ENCODE data around the gene CASKIN1.

DNA sequence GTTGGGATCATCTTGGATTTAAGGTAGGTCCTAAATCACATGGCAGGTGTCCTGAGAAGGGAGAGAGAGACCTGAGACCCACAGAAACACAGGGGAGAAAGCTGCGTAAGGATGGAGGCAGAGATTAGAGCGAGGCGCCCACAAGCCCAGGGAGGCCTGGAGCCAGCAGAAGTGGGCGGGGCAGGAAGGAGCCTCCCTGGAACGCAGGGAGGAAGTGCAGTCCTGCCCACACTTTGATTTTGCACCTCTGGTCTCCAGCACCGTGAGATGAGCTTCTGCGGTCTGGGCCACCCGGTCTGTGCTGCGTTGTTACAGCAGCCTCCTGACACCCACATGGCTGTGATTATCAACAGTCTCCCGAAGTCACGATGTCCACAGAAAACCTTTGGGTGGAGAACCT lies 46.2 kb upstream of the CASKIN1 start:
- TF ChIP-seq POLR2A (IDR thresholded peaks at IDR 0.05; ENCODE audit: low read length), result no peak
- no peak for TF ChIP-seq GATA1 (IDR thresholded peaks at IDR 0.05; ENCODE audit: low read depth, low read length)
